WTC11 (cell line): Measurements from ENCODE around the gene IMPDH2. TPM values are rescaled to one million over a fixed set of nuclear protein-coding genes. Genes with fewer than 3 reads are reported as not detected.

Source experiments
- ATAC-seq: fragments of 200-7000 bp; cut with Tn5 transposase; 2 replicates; pipeline ENCODE4 v1.10.0; 2021; ENCODE audit warnings: mild to moderate bottlenecking, moderate library complexity
- CTCF ChIA-PET: fragments of 300-600 bp; sonication (Branson Sonifier 250); formaldehyde crosslinking; loops from one replicate; lab custom pipeline; 2021; ENCODE audit warnings: antibody characterized with exemption; lab: Charles Lee
- POLR2A ChIA-PET: fragments of 350-600 bp; sonication (Branson Sonifier 250); formaldehyde crosslinking; loops from one replicate; lab custom pipeline; 2021; ENCODE audit warnings: antibody characterized with exemption; lab: Charles Lee
- DNase-seq: peaks from one replicate; pipeline ENCODE4 v3.0.0; 2021; ENCODE audit warnings: low spot score
- H3K27ac Mint-ChIP-seq: 2 replicates; pipeline ENCODE4 v1.8.0; 2021; ENCODE audit warnings: mixed read lengths
- H3K27me3 Mint-ChIP-seq: 2 replicates; pipeline ENCODE4 v1.8.0; 2021; ENCODE audit warnings: low read depth, mild to moderate bottlenecking, moderate library complexity, mixed read lengths
- H3K36me3 Mint-ChIP-seq: 2 replicates; pipeline ENCODE4 v1.8.0; 2021; ENCODE audit warnings: mixed read lengths
- H3K4me1 Mint-ChIP-seq: 2 replicates; pipeline ENCODE4 v1.8.0; 2022; ENCODE audit warnings: mixed read lengths
- H3K4me3 Mint-ChIP-seq: 2 replicates; pipeline ENCODE4 v1.8.0; 2021; ENCODE audit warnings: mild to moderate bottlenecking, moderate library complexity, mixed read lengths
- H3K9me3 Mint-ChIP-seq: 2 replicates; pipeline ENCODE4 v1.8.0; 2021; ENCODE audit warnings: mixed read lengths
- AR ChIP-seq: fragments of 250-450 bp; sonication (Bioruptor Pico); IDR thresholded peaks from 2 replicates; pipeline ENCODE4 v1.9.0; 2021; ENCODE audit warnings: mild to moderate bottlenecking
- ARID4B ChIP-seq: sonication (generic); formaldehyde crosslinking; IDR thresholded peaks from 2 replicates; pipeline ENCODE4 v1.8.0; 2023; ENCODE audit warnings: missing genetic modification reagents, mild to moderate bottlenecking, borderline replicate concordance
- ATF6 ChIP-seq: sonication (generic); formaldehyde crosslinking; IDR thresholded peaks from 2 replicates; pipeline ENCODE4 v1.8.1; 2023; ENCODE audit warnings: mild to moderate bottlenecking, missing genetic modification reagents
- CDX4 ChIP-seq: fragments of 250-450 bp; sonication (Bioruptor Pico); IDR thresholded peaks from 2 replicates; pipeline ENCODE4 v1.9.0; 2021; ENCODE audit warnings: moderate library complexity, mild to moderate bottlenecking, inconsistent platforms, borderline replicate concordance
- CREM ChIP-seq: sonication (generic); formaldehyde crosslinking; IDR thresholded peaks from 2 replicates; pipeline ENCODE4 v1.8.1; 2022; ENCODE audit warnings: mild to moderate bottlenecking, missing genetic modification reagents, moderate library complexity
- CTCF ChIP-seq: fragments of 200-600 bp; IDR thresholded peaks from 2 replicates; pipeline ENCODE4 v1.8.0; 2022; ENCODE audit warnings: antibody characterized with exemption
- ETV6 ChIP-seq: sonication (generic); formaldehyde crosslinking; IDR thresholded peaks from 2 replicates; pipeline ENCODE4 v1.8.1; 2022; ENCODE audit warnings: mild to moderate bottlenecking, missing genetic modification reagents
- FOXP1 ChIP-seq: sonication (generic); formaldehyde crosslinking; IDR thresholded peaks from 2 replicates; pipeline ENCODE4 v1.8.0; 2022; ENCODE audit warnings: missing genetic modification reagents, mild to moderate bottlenecking, moderate library complexity, borderline replicate concordance
- IRF1 ChIP-seq: sonication (generic); formaldehyde crosslinking; IDR thresholded peaks from 2 replicates; pipeline ENCODE4 v1.8.0; 2023; ENCODE audit warnings: missing genetic modification reagents
- JUN ChIP-seq: sonication (generic); formaldehyde crosslinking; IDR thresholded peaks from 2 replicates; pipeline ENCODE4 v1.8.0; 2023; ENCODE audit warnings: mild to moderate bottlenecking, missing genetic modification reagents
- NR2C2 ChIP-seq: sonication (generic); formaldehyde crosslinking; IDR thresholded peaks from 2 replicates; pipeline ENCODE4 v1.8.0; 2022; ENCODE audit warnings: mild to moderate bottlenecking, missing genetic modification reagents
- PRRX2 ChIP-seq: fragments of 250-450 bp; sonication (Bioruptor Pico); IDR thresholded peaks from 2 replicates; pipeline ENCODE4 v1.8.0; 2021; ENCODE audit warnings: mild to moderate bottlenecking
- SMAD4 ChIP-seq: sonication (generic); formaldehyde crosslinking; IDR thresholded peaks from 2 replicates; pipeline ENCODE4 v1.8.0; 2022; ENCODE audit warnings: mild to moderate bottlenecking, missing genetic modification reagents
- SOX15 ChIP-seq: fragments of 250-450 bp; sonication (Bioruptor Pico); IDR thresholded peaks from 2 replicates; pipeline ENCODE4 v1.9.0; 2021; ENCODE audit warnings: mild to moderate bottlenecking
- ZBTB21 ChIP-seq: sonication (generic); formaldehyde crosslinking; IDR thresholded peaks from 2 replicates; pipeline ENCODE4 v1.8.1; 2023; ENCODE audit warnings: mild to moderate bottlenecking, missing genetic modification reagents, borderline replicate concordance
- ZNF121 ChIP-seq: sonication (generic); formaldehyde crosslinking; IDR thresholded peaks from 2 replicates; pipeline ENCODE4 v1.8.0; 2023; ENCODE audit warnings: missing genetic modification reagents
- ZNF232 ChIP-seq: sonication (generic); formaldehyde crosslinking; IDR thresholded peaks from 2 replicates; pipeline ENCODE4 v1.8.0; 2022; ENCODE audit warnings: mild to moderate bottlenecking, missing genetic modification reagents
- ZNF512 ChIP-seq: sonication (generic); formaldehyde crosslinking; IDR thresholded peaks from 2 replicates; pipeline ENCODE4 v1.8.1; 2022; ENCODE audit warnings: missing genetic modification reagents, borderline replicate concordance
- ZSCAN18 ChIP-seq: fragments of 250-450 bp; sonication (Bioruptor Pico); IDR thresholded peaks from 2 replicates; pipeline ENCODE4 v2.1.2; 2022; ENCODE audit warnings: mild to moderate bottlenecking, moderate library complexity
- total RNA-seq: library from RNA; stranded (reverse); gene quantifications from 3 replicates; pipeline ENCODE4 v1.2.3, GENCODE V29; 2021

The IMPDH2 gene
- total RNA-seq, 1 experiment from 2014 or later = 452 TPM

- TF ChIP-seq AR (CRISPR knock-in tag) (no peak), ATF6 (CRISPR knock-in tag) (no peak), ZNF232 (CRISPR knock-in tag) (no peak), ETV6 (CRISPR knock-in tag) (no peak), ZNF512 (CRISPR knock-in tag) (no peak), CDX4 (no peak), SOX15 (CRISPR knock-in tag) (no peak), JUN (no peak)
These were observed 23.2 kb downstream of the IMPDH2 start (continued) for GRCh38 chr3:49005998-49006397.

- ATAC-seq = no peak
- no peaks in the 10 kb centered on the region for H3K27me3 Mint-ChIP-seq
- no peaks in the 10 kb centered on the region for H3K9me3 Mint-ChIP-seq
- no peak for DNase-seq
- ChIA-PET CTCF (interaction anchor here (4.1 to 9.3 kb wide), 2 partner anchors 17 kb away, joined by 107 to 124 read pairs; partner anchors contain the start of genes NDUFAF3 and P4HTM), POLR2A (interaction anchor here (4.6 kb wide), 1 partner anchor 17 kb away, joined by 81 read pairs; the partner anchor contains the start of gene NDUFAF3)
- peaks cover 11% of the 10 kb centered on the region; the same call in 1 of the 2 replicates for H3K36me3 Mint-ChIP-seq
- no peak overlapping the region for H3K4me3 Mint-ChIP-seq
- no peak overlapping the region for H3K27ac Mint-ChIP-seq
- H3K4me1 Mint-ChIP-seq = peaks cover 18% of the 10 kb centered on the region
- TF ChIP-seq JUN (no peak), PRRX2 (CRISPR knock-in tag) (no peak), ZNF121 (CRISPR knock-in tag) (no peak), CTCF (no peak), CREM (CRISPR knock-in tag) (no peak), ZSCAN18 (no peak), FOXP1 (CRISPR knock-in tag) (no peak), ARID4B (no peak), SMAD4 (CRISPR knock-in tag) (no peak), NR2C2 (no peak), ZBTB21 (CRISPR knock-in tag) (no peak), ZNF512 (CRISPR knock-in tag) (no peak), IRF1 (CRISPR knock-in tag) (no peak)
These were observed 23.9 kb downstream of the IMPDH2 start for GRCh38 chr3:49005303-49005680.
